B cell (primary cell): ENCODE data around the gene CATSPER1. TPM values are rescaled to one million over a fixed set of nuclear protein-coding genes. Genes with fewer than 3 reads are reported as not detected.

Source experiments
- ATAC-seq: fragments of 200-7000 bp; cut with Tn5 transposase; one replicate; pipeline ENCODE4 v1.10.0; 2021; ENCODE audit warnings: low read depth, mild to moderate bottlenecking, moderate number of reproducible peaks, moderate library complexity
- CTCF ChIA-PET: fragments of 350-600 bp; sonication (Branson Sonifier 250); formaldehyde crosslinking; loops from one replicate; lab custom pipeline; 2021; ENCODE audit warnings: antibody characterized with exemption, inconsistent platforms; lab: Charles Lee
- POLR2A ChIA-PET: fragments of 350-600 bp; sonication (Branson Sonifier 250); formaldehyde crosslinking; loops from one replicate; lab custom pipeline; 2021; ENCODE audit warnings: antibody characterized with exemption; lab: Charles Lee
- DNase-seq: peaks from one replicate; pipeline ENCODE4 v3.0.0; 2013
- H2AFZ ChIP-seq: 2 replicates; pipeline ENCODE4 v1.6.1; 2012; ENCODE audit warnings: mild to moderate bottlenecking, low read depth, low read length; ENCODE audit not compliant: insufficient read depth, poor library complexity, severe bottlenecking
- H3K27ac ChIP-seq, 2 donors: 1 replicate in 1 of 2; 2 replicates in 1 of 2; pipeline ENCODE4 v1.5.1; 2012 to 2013; ENCODE audit warnings: low read length in 2 of 2, mild to moderate bottlenecking in 2 of 2, moderate library complexity in 1 of 2
- H3K27me3 ChIP-seq, 4 experiments: fragments of 200-600 bp in 1 of 4; sonication (generic) in 1 of 4; replicated peaks in 1 of 4; 1 replicate in 2 of 4; 2 replicates in 2 of 4; pipeline versions ENCODE4 v1.6.1 to v1.7.0; 2013 to 2016; ENCODE audit warnings: low read length in 3 of 4, mild to moderate bottlenecking in 2 of 4, mixed read lengths in 1 of 4, moderate library complexity in 1 of 4; ENCODE audit not compliant: insufficient read depth in 4 of 4, control insufficient read depth in 3 of 4; ENCODE audit errors: control extremely low read depth in 1 of 4
- H3K36me3 ChIP-seq, 2 experiments: replicated peaks in 1 of 2; 1 replicate in 1 of 2; 2 replicates in 1 of 2; pipeline versions ENCODE4 v1.6.1 to v1.7.1; 2013; ENCODE audit warnings: low read length in 1 of 2; ENCODE audit not compliant: insufficient read depth in 2 of 2, control insufficient read depth in 1 of 2; ENCODE audit errors: control extremely low read depth in 1 of 2, extremely low read depth in 1 of 2
- H3K4me1 ChIP-seq, 2 donors: fragments of 200-600 bp in 1 of 2; sonication (generic) in 1 of 2; 1 replicate in 1 of 2; 2 replicates in 1 of 2; pipeline versions ENCODE4 v1.5.1 to v1.6.1; 2013 to 2017; ENCODE audit warnings: low read length in 2 of 2; ENCODE audit not compliant: control insufficient read depth in 2 of 2, insufficient read depth in 2 of 2
- H3K4me2 ChIP-seq: replicated peaks from 2 replicates; pipeline ENCODE3; 2012; ENCODE audit warnings: mild to moderate bottlenecking, low read depth, low read length; ENCODE audit not compliant: poor library complexity, severe bottlenecking
- H3K4me3 ChIP-seq, 5 experiments: fragments of 200-600 bp in 1 of 5; sonication (generic) in 1 of 5; 1 replicate in 3 of 5; 2 replicates in 2 of 5; pipeline versions ENCODE4 v1.5.1 to v1.7.0; 2011 to 2016; ENCODE audit warnings: low read length in 4 of 5, mild to moderate bottlenecking in 4 of 5, low read depth in 2 of 5, control low read depth in 1 of 5, moderate library complexity in 1 of 5; ENCODE audit not compliant: insufficient read depth in 1 of 5; ENCODE audit errors: control extremely low read depth in 1 of 5, extremely low read depth in 1 of 5
- H3K79me2 ChIP-seq: fragments of 200-600 bp; sonication (generic); one replicate; pipeline ENCODE4 v1.6.0; 2016; ENCODE audit warnings: low read length; ENCODE audit not compliant: control insufficient read depth, insufficient read depth
- H3K9ac ChIP-seq: fragments of 200-600 bp; sonication (generic); 2 replicates; pipeline ENCODE4 v1.6.1; 2017; ENCODE audit warnings: mild to moderate bottlenecking, low read length, moderate library complexity
- H3K9me3 ChIP-seq, 3 donors: one replicate each; pipeline versions ENCODE4 v1.6.1 to v1.7.1; 2013; ENCODE audit warnings: low read length in 2 of 3; ENCODE audit not compliant: control insufficient read depth in 2 of 3, insufficient read depth in 1 of 3; ENCODE audit errors: control extremely low read depth in 1 of 3
- H4K20me1 ChIP-seq: 2 replicates; pipeline ENCODE4 v1.6.0; 2012; ENCODE audit warnings: mild to moderate bottlenecking, low read length; ENCODE audit not compliant: insufficient read depth, control insufficient read depth, poor library complexity, severe bottlenecking
- H3K27ac Mint-ChIP-seq: one replicate; pipeline ENCODE4 v1.8.0; 2021; ENCODE audit warnings: mixed read lengths
- H3K27me3 Mint-ChIP-seq: one replicate; pipeline ENCODE4 v1.8.0; 2021; ENCODE audit warnings: mixed read lengths
- H3K4me1 Mint-ChIP-seq: one replicate; pipeline ENCODE4 v1.8.0; 2021; ENCODE audit warnings: mixed read lengths
- H3K4me3 Mint-ChIP-seq: one replicate; pipeline ENCODE4 v1.8.0; 2021; ENCODE audit warnings: mixed read lengths
- H3K9me3 Mint-ChIP-seq: one replicate; pipeline ENCODE4 v1.8.0; 2022; ENCODE audit warnings: mixed read lengths; ENCODE audit not compliant: insufficient read depth
- CTCF ChIP-seq: fragments of 200-600 bp; IDR thresholded peaks from one replicate; pipeline ENCODE4 v1.8.0; 2022; ENCODE audit warnings: antibody characterized with exemption, mild to moderate bottlenecking
- EZH2 ChIP-seq: IDR thresholded peaks from 2 replicates; pipeline ENCODE4 v1.6.1; 2012; ENCODE audit warnings: borderline replicate concordance, low read depth, mild to moderate bottlenecking, moderate library complexity, low read length; ENCODE audit not compliant: insufficient read depth, poor library complexity, severe bottlenecking
- WGBS: methylation state at CpG from one replicate; pipeline ENCODE4 v1.1.5; 2013; ENCODE audit warnings: missing lambda C conversion rate; ENCODE audit not compliant: insufficient coverage; 5-methylcytosine and 5-hydroxymethylcytosine counted together
- intact Hi-C: fragments of 100-400 bp; cut with micrococcal nuclease; formaldehyde crosslinking; loops from one replicate; pipeline ENCODE4 v1.10.0; 2022
- polyA plus RNA-seq: library from polyadenylated mRNA; depleted of rRNA; stranded (reverse); fragments of >200 nt; gene quantifications from 2 replicates; pipeline ENCODE4 v1.2.3, GENCODE V29; 2012
- total RNA-seq, 2 donors: library from RNA; stranded (reverse); fragments of 120-200 nt in 1 of 2; gene quantifications; 1 replicate in 1 of 2; 2 replicates in 1 of 2; pipeline versions ENCODE4 v1.2.3 to v1.2.4, GENCODE V29; 2013 to 2022

CATSPER1 gene
- total and polyA plus RNA-seq, 2 donors (not counting 1 experiment from before 2014, with no cell fraction given) = not detected

GRCh38 chr11:66002648-66003225 lies 23.5 kb downstream of the CATSPER1 start:
- H2AFZ ChIP-seq = peak overlapping the region; percentile 88
- peaks cover 16 to 25% of the 10 kb centered on the region in 2 donors for H3K4me1 ChIP-seq
- WGBS = under 1% methylated on average over 36 of the region's 40 CpGs
- Mint-ChIP-seq H3K9me3 (no peaks in the 10 kb centered on the region), H3K27me3 (no peaks in the 10 kb centered on the region), H3K4me3 (peak overlapping the region; percentile 98), H3K27ac (peak overlapping the region; percentile 99), H3K4me1 (peaks cover 34% of the 10 kb centered on the region)
- peaks cover 65% of the 10 kb centered on the region for H4K20me1 ChIP-seq
- H3K9me3 ChIP-seq = no peaks in the 10 kb centered on the region
- DNase-seq = no peak
- CTCF ChIA-PET = interaction anchor here (0.6 to 1.5 kb wide), 11 partner anchors 13 to 223 kb away, joined by 3 to 11 read pairs (median 5); partner anchors contain the start of genes CATSPER1, FIBP, MUS81 and SART1
- POLR2A ChIA-PET = interaction anchor here (0.6 to 1.5 kb wide), 15 partner anchors 41 to 885 kb away, joined by 3 to 12 read pairs (median 5); partner anchors contain the start of genes CCDC85B, CFL1, FIBP and MUS81
- no peaks in the 10 kb centered on the region for H3K27me3 ChIP-seq
- intact Hi-C loops = loop anchor here (1.0 to 5.0 kb wide), 10 partner anchors 13 to 430 kb away; partner anchors contain the start of genes C11orf68, DRAP1, FAM89B and FIBP
- peak overlapping the region; percentile 85 for H3K4me2 ChIP-seq
- peak overlapping the region; percentile 89 to 94 for H3K27ac ChIP-seq
- H3K9ac ChIP-seq = peak overlapping the region; percentile 97
- peaks cover 1 to 49% of the 10 kb centered on the region in 2 experiments for H3K36me3 ChIP-seq
- H3K79me2 ChIP-seq = peaks cover 46% of the 10 kb centered on the region
- TF ChIP-seq EZH2 (no peak), CTCF (no peak)
- H3K4me3 ChIP-seq = peak overlapping the region; percentile 75 to 100 (median 85)
- ATAC-seq = peak; percentile 71
